Tibial nerve (tissue), 4 donors: ENCODE results near the gene STH. TPM values are rescaled to one million over a fixed set of nuclear protein-coding genes. Genes with fewer than 3 reads are reported as not detected.

Experiments
- DNase-seq, 2 donors: peaks; one replicate each; pipeline ENCODE4 v3.0.0-alpha.2; 2019; ENCODE audit warnings: low spot score in 2 of 2
- H3K27ac ChIP-seq, 4 donors: fragments of 200-600 bp; sonication (generic) in 3 of 4; one replicate each; pipeline ENCODE4 v1.5.1; 2017 to 2019; ENCODE audit warnings: mild to moderate bottlenecking in 1 of 4
- H3K27me3 ChIP-seq, 2 donors: fragments of 200-600 bp; sonication (generic) in 1 of 2; one replicate each; pipeline versions ENCODE4 v1.5.1 to v1.6.0; 2017 to 2019
- H3K36me3 ChIP-seq, 3 donors: fragments of 200-600 bp; sonication (generic); one replicate each; pipeline ENCODE4 v1.5.1; 2018 to 2019
- H3K4me1 ChIP-seq, 4 donors: fragments of 200-600 bp; sonication (generic) in 3 of 4; one replicate each; pipeline ENCODE4 v1.5.1; 2017 to 2019
- H3K4me3 ChIP-seq, 4 donors: fragments of 200-600 bp; sonication (generic) in 3 of 4; one replicate each; pipeline ENCODE4 v1.5.1; 2017 to 2019; ENCODE audit warnings: mild to moderate bottlenecking in 1 of 4, moderate library complexity in 1 of 4
- H3K9me3 ChIP-seq, 4 donors: fragments of 200-600 bp; sonication (generic) in 3 of 4; one replicate each; pipeline ENCODE4 v1.5.1; 2017 to 2019
- CTCF ChIP-seq, 5 experiments: fragments of 200-600 bp in 3 of 5; fragments of 450-650 bp in 2 of 5; sonication (generic) in 3 of 5; IDR thresholded peaks; one replicate each; pipeline ENCODE4 v1.5.1; 2016 to 2019; ENCODE audit warnings: antibody characterized with exemption in 5 of 5, mild to moderate bottlenecking in 3 of 5, moderate library complexity in 2 of 5
- EP300 ChIP-seq, 2 donors: sonication (generic); formaldehyde crosslinking; IDR thresholded peaks; one replicate each; pipeline ENCODE4 v1.6.1; 2017; ENCODE audit warnings: antibody characterized with exemption in 2 of 2, mild to moderate bottlenecking in 1 of 2
- POLR2A ChIP-seq, 2 donors: fragments of 450-650 bp; IDR thresholded peaks; one replicate each; pipeline ENCODE4 v1.6.1; 2017; ENCODE audit warnings: antibody characterized with exemption in 2 of 2, mild to moderate bottlenecking in 2 of 2, moderate library complexity in 2 of 2
- WGBS, 2 donors: methylation state at CpG; one replicate each; pipeline ENCODE4 v1.1.5; 2018; 5-methylcytosine and 5-hydroxymethylcytosine counted together
- total RNA-seq, 4 donors: library from RNA; depleted of rRNA; stranded (reverse); fragments of >200 nt; gene quantifications; one replicate each; pipeline ENCODE4 v1.1.0, GENCODE V29; 2016

The STH gene
- total RNA-seq, 4 donors from 2014 or later = not detected

GRCh38 chr17:45980855-45981254, 18.2 kb upstream of the STH start:
- Histone ChIP-seq H3K9me3 (no peaks in the 10 kb centered on the region), H3K27ac (no peak overlapping the region)

GRCh38 chr17:45981306-45981705, 17.7 kb upstream of the STH start:
- DNase-seq = no peak
- H3K9me3 ChIP-seq = no peaks in the 10 kb centered on the region
- H3K27me3 ChIP-seq = no peaks in the 10 kb centered on the region
- H3K4me1 ChIP-seq = no peaks in the 10 kb centered on the region
- no peak overlapping the region for H3K27ac ChIP-seq
- WGBS, 2 donors = 87 to 88% methylated on average over 7 of the region's 7 CpGs
- H3K4me3 ChIP-seq = no peak overlapping the region
- TF ChIP-seq EP300 (IDR thresholded peaks at IDR 0.05) (no peak), POLR2A (IDR thresholded peaks at IDR 0.05) (no peak), CTCF (IDR thresholded peaks at IDR 0.05) (no peak)
- peaks cover 0 to 6% (median 0%) of the 10 kb centered on the region in 3 donors for H3K36me3 ChIP-seq

More at GRCh38 chr17:45980855-45981254, 18.2 kb upstream of the STH start:
- H3K36me3 ChIP-seq = peaks cover 0 to 6% (median 0%) of the 10 kb centered on the region in 3 donors
- DNase-seq = no peak
- TF ChIP-seq EP300 (IDR thresholded peaks at IDR 0.05) (no peak), POLR2A (IDR thresholded peaks at IDR 0.05) (no peak), CTCF (IDR thresholded peaks at IDR 0.05) (no peak)
- no peak overlapping the region for H3K4me3 ChIP-seq
- no peaks in the 10 kb centered on the region for H3K4me1 ChIP-seq
- H3K27me3 ChIP-seq = no peaks in the 10 kb centered on the region
- WGBS, 2 donors = 83 to 87% methylated on average over 6 of the region's 6 CpGs

GRCh38 chr17:45982791-45983613, 16.0 kb upstream of the STH start:
- H3K27me3 ChIP-seq = no peaks in the 10 kb centered on the region
- peaks cover 0 to 6% (median 0%) of the 10 kb centered on the region in 3 donors for H3K36me3 ChIP-seq
- H3K4me3 ChIP-seq = no peak overlapping the region
- no peaks in the 10 kb centered on the region for H3K4me1 ChIP-seq
- TF ChIP-seq POLR2A (IDR thresholded peaks at IDR 0.05) (no peak), CTCF (IDR thresholded peaks at IDR 0.05) (no peak), EP300 (IDR thresholded peaks at IDR 0.05) (no peak)
- DNase-seq = no peak
- H3K27ac ChIP-seq = no peak overlapping the region
- H3K9me3 ChIP-seq = no peaks in the 10 kb centered on the region
- 89 to 92% methylated on average over 20 to 37 of the region's 41 CpGs for WGBS, 2 donors

- Histone ChIP-seq H3K36me3 (peaks cover 0 to 6% (median 0%) of the 10 kb centered on the region in 3 donors), H3K4me3 (no peak overlapping the region), H3K9me3 (no peaks in the 10 kb centered on the region), H3K27ac (no peak overlapping the region), H3K27me3 (no peaks in the 10 kb centered on the region), H3K4me1 (no peaks in the 10 kb centered on the region)
- 70 to 77% methylated on average over 30 to 31 of the region's 31 CpGs for WGBS, 2 donors
- TF ChIP-seq POLR2A (IDR thresholded peaks at IDR 0.05) (no peak), CTCF (IDR thresholded peaks at IDR 0.05) (no peak), EP300 (IDR thresholded peaks at IDR 0.05) (no peak)
- DNase-seq = no peak
Measured at GRCh38 chr17:45983614-45984310, 15.3 kb upstream of the STH start.

DNA sequence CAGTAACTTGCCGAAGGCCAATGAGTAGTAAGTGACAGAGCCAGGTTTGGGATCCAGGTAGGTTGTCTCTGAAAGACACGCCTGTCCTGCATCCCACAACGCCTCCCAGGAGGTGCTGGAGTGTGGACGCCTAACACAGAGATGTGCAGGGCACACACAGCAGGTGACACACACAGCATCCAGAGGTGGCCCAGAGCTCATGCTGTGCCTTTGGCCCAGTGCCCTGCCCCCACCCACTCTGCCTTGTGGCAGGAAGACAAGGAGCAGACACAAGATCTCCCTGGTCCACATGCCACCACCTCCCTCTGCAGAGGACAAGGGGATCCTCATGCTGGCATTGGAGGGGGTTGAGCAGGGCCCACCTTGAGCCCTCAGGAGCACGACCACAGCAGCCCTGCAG, 14.7 kb upstream of the STH start:
- 84 to 95% methylated on average over 5 of the region's 5 CpGs for WGBS, 2 donors
- Histone ChIP-seq H3K36me3 (peaks cover 0 to 6% (median 0%) of the 10 kb centered on the region in 3 donors), H3K4me1 (no peaks in the 10 kb centered on the region), H3K27me3 (no peaks in the 10 kb centered on the region), H3K9me3 (no peaks in the 10 kb centered on the region), H3K27ac (no peak overlapping the region), H3K4me3 (no peak overlapping the region)
- no peak for TF ChIP-seq POLR2A (IDR thresholded peaks at IDR 0.05)
- TF ChIP-seq EP300 (IDR thresholded peaks at IDR 0.05) = no peak
- no peak for TF ChIP-seq CTCF (IDR thresholded peaks at IDR 0.05)
- DNase-seq = no peak
